Body of pancreas (tissue), 4 donors: ENCODE results near the gene CCNL2. TPM values are rescaled to one million over a fixed set of nuclear protein-coding genes. Genes with fewer than 3 reads are reported as not detected.

ENCODE experiments used
- ATAC-seq: fragments of 150-250 bp; one replicate; pipeline ENCODE4 v1.9.1; 2016
- DNase-seq, 4 donors: peaks; one replicate each; pipeline ENCODE4 v3.0.0-alpha.2; 2019
- H3K27ac ChIP-seq, 4 donors: fragments of 200-600 bp; sonication (generic); 1 replicate in 3 of 4; 2 replicates in 1 of 4; pipeline versions ENCODE4 v1.5.1 to v1.6.1; 2016 to 2019; ENCODE audit warnings: mild to moderate bottlenecking in 1 of 4, mixed read lengths in 1 of 4, moderate library complexity in 1 of 4
- H3K27me3 ChIP-seq, 2 donors: fragments of 200-600 bp; sonication (generic); one replicate each; pipeline ENCODE4 v1.6.0; 2016; ENCODE audit warnings: mild to moderate bottlenecking in 1 of 2
- H3K36me3 ChIP-seq, 2 donors: fragments of 200-600 bp; sonication (generic); replicated peaks in 1 of 2; 2 replicates each; pipeline ENCODE4 v1.5.1; 2016; ENCODE audit warnings: low read depth in 2 of 2; ENCODE audit not compliant: insufficient read depth in 1 of 2
- H3K4me1 ChIP-seq: fragments of 200-600 bp; sonication (generic); one replicate; pipeline ENCODE4 v1.6.0; 2016
- H3K4me3 ChIP-seq, 2 donors: fragments of 200-600 bp; sonication (generic); 1 replicate in 1 of 2; 2 replicates in 1 of 2; pipeline ENCODE4 v1.5.1; 2016 to 2019
- H3K9me3 ChIP-seq, 3 donors: fragments of 200-600 bp; sonication (generic); 1 replicate in 2 of 3; 2 replicates in 1 of 3; pipeline ENCODE4 v1.5.1; 2016
- CTCF ChIP-seq, 7 experiments: fragments of 450-650 bp in 4 of 7; fragments of 200-600 bp in 3 of 7; sonication (generic) in 3 of 7; IDR thresholded peaks; one replicate each; pipeline ENCODE4 v1.5.1; 2016 to 2019; ENCODE audit warnings: antibody characterized with exemption in 7 of 7
- POLR2A ChIP-seq, 3 donors: fragments of 450-650 bp; IDR thresholded peaks; one replicate each; pipeline ENCODE4 v1.6.1; 2016; ENCODE audit warnings: antibody characterized with exemption in 3 of 3, mild to moderate bottlenecking in 2 of 3
- WGBS, 2 donors: methylation state at CpG; one replicate each; pipeline ENCODE4 v1.1.5; 2017; 5-methylcytosine and 5-hydroxymethylcytosine counted together
- intact Hi-C: fragments of 100-400 bp; cut with DNase I; formaldehyde crosslinking; loops from one replicate; pipeline ENCODE4 v1.15.1; 2023
- total RNA-seq, 2 donors: library from RNA; depleted of rRNA; stranded (reverse); fragments of >200 nt; gene quantifications; one replicate each; pipeline ENCODE4 v1.1.0, GENCODE V29; 2016

The CCNL2 gene
- total RNA-seq, 2 donors from 2014 or later = 225 to 246 TPM

GRCh38 chr1:1359664-1360468, 39.3 kb downstream of the CCNL2 start:
- intact Hi-C loops = no loop called here
- H3K27me3 ChIP-seq = peaks cover 0 to 6% of the 10 kb centered on the region in 2 donors
- no peak for TF ChIP-seq CTCF (IDR thresholded peaks at IDR 0.05)
- no peak for TF ChIP-seq POLR2A (IDR thresholded peaks at IDR 0.05)

DNA sequence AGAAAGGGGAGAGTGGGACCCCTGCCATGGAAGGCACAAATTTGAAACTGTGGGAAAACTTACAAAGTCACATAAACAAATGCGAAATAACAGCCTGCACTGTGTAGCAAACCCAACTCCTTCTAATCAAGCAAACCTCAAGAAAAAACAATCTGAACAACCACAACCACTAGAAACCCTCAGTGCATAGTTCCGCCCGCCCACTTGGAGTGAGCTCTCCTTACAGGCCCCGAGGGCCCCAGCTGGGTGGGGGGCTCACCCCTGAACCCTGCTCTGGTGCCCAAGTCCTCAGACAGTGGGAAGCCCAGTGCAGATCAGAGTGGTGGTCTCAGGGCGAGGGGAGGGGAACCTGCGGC, 39.8 kb downstream of the CCNL2 start:
- H3K4me3 ChIP-seq = no peak overlapping the region
- TF ChIP-seq POLR2A (IDR thresholded peaks at IDR 0.05) = no peak
- no peak for TF ChIP-seq CTCF (IDR thresholded peaks at IDR 0.05)
- H3K27ac ChIP-seq = peak overlapping the region in 2 of 4 donors; percentile 39 to 59
- DNase-seq = peak in 1 of 4 donors; percentile 13
- no peaks in the 10 kb centered on the region for H3K36me3 ChIP-seq
- no peak for ATAC-seq
- peaks cover 7% of the 10 kb centered on the region for H3K4me1 ChIP-seq
- intact Hi-C loops = no loop called here
- WGBS, 2 donors = 53 to 100% methylated on average over 1 to 6 of the region's 6 CpGs
- peaks cover 0 to 12% of the 10 kb centered on the region in 2 donors for H3K27me3 ChIP-seq
- no peaks in the 10 kb centered on the region for H3K9me3 ChIP-seq

More at GRCh38 chr1:1359664-1360468, 39.3 kb downstream of the CCNL2 start:
- H3K27ac ChIP-seq = peak overlapping the region in 2 of 4 donors; percentile 21 to 34
- 43 to 64% methylated on average over 14 to 28 of the region's 28 CpGs for whole genome bisulfite sequencing, 2 donors
- peaks cover 1% of the 10 kb centered on the region for H3K4me1 ChIP-seq
- ATAC-seq (peak; percentile 5), DNase-seq (peak in 1 of 4 donors; percentile 16)
- H3K4me3 ChIP-seq = no peak overlapping the region
- no peaks in the 10 kb centered on the region for H3K9me3 ChIP-seq
- no peaks in the 10 kb centered on the region for H3K36me3 ChIP-seq

- DNase-seq (peak in 2 of 4 donors; percentile 29 to 49), ATAC-seq (peak; percentile 19)
- Histone ChIP-seq H3K9me3 (no peaks in the 10 kb centered on the region), H3K27ac (peak within 1 kb of the TSS in 2 of 4 donors; percentile 39 to 59), H3K4me1 (peaks cover 13% of the 10 kb centered on the region), H3K36me3 (no peaks in the 10 kb centered on the region), H3K4me3 (no peak within 1 kb of the TSS), H3K27me3 (peaks cover 0 to 19% of the 10 kb centered on the region in 2 donors)
- WGBS, 2 donors = 10 to 37% methylated on average over 2 to 29 of the region's 29 CpGs
- intact Hi-C loops = no loop called here
- TF ChIP-seq CTCF (IDR thresholded peaks at IDR 0.05) = no peak
Observed at GRCh38 chr1:1358433-1359271, 40.5 kb downstream of the CCNL2 start, which contains the start of gene MXRA8. MXRA8 (minus strand) TSS chr1:1358555; CDS start chr1:1358504, 51 bp downstream.

DNA sequence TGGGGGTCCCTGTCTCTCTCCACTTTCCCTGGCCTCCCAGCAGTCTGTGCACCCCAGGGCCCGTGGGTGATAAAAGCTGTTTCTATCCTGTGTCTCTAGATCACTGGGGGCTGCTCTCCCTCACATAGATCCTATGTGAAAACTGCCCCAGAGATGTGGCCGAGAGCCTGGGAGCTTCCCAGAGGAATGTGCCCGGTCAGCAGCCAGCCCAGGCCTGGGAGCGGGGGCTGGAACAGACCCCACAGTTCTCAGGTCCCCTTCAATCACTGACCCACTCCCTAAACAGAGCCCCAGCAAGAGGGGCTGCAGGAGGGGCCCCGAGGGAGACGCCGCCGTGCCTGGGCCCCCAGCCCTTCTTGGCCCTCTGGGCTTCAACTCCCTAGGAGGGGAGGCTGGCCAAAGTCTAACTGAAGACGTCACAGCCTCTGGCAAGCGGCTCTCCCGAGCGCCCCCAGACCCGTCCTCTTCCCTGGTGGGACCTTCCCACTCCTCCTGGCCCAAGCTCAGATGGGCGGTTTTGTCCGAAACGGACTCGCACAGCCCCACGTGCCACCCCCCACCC, 41.2 kb downstream of the CCNL2 start:
- Histone ChIP-seq H3K4me1 (peaks cover 20% of the 10 kb centered on the region), H3K9me3 (no peaks in the 10 kb centered on the region), H3K27ac (peak overlapping the region in 2 of 4 donors; percentile 25 to 59), H3K36me3 (no peaks in the 10 kb centered on the region), H3K4me3 (no peak overlapping the region), H3K27me3 (peaks cover 0 to 25% of the 10 kb centered on the region in 2 donors)
- no peak for DNase-seq
- WGBS, 2 donors = 19 to 55% methylated on average over 4 to 18 of the region's 18 CpGs
- ATAC-seq = no peak
- TF ChIP-seq POLR2A (IDR thresholded peaks at IDR 0.05) = no peak
- TF ChIP-seq CTCF (IDR thresholded peaks at IDR 0.05) = no peak
- intact Hi-C loops = no loop called here
